Measurements from ENCODE around the gene TBC1D2B.
A peak's percentile ranks its signal among the peaks of the same experiment; 100 is the strongest.

The TBC1D2B gene

DNA sequence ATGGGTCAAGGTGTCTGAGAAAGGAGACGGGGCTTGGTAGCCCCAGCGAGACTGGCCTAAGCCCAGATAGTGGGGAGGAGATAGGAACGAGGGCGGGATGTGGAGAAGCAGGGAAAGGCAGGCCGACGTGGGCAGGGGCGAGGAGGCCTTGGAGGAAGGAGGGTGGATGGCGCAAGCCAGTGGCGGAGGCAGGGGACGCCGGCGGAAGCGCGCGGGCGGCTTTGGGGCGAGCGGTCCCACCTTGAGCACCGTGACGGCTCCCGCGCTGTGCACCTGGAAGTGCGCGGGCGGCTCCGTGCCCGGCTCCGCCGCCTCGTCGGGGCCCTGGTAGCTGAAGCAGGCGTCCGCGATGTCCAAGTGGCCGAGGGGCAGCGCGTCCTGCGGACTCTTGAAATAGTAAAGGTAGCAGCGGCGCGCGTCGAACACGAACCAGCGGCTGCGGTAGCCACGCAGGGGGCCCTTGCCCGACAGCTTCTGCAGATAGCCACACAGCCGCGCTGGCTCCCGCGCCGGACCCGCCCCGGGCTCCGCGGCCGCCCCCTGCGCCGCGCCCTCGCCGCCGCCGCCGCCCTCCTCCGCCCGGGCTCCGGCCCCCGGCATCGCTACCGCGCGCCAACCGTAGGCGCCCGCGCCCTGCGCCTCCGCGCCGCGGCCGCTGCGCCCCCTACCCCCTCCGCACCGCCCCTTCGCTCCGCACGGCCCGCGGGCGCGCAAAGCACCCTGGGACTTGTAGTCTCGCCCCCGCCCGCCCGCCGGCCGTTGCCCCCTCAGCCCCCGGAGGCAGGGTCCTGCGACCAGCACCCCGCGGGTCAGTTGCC, at the start of gene TBC1D2B:
TSS of gene TBC1D2B (minus strand) at position 659 of the 818 bp plus-strand sequence. CDS start at position 600, 59 bp downstream.
- peak; percentile 55 to 73 for DNase-seq

DNA sequence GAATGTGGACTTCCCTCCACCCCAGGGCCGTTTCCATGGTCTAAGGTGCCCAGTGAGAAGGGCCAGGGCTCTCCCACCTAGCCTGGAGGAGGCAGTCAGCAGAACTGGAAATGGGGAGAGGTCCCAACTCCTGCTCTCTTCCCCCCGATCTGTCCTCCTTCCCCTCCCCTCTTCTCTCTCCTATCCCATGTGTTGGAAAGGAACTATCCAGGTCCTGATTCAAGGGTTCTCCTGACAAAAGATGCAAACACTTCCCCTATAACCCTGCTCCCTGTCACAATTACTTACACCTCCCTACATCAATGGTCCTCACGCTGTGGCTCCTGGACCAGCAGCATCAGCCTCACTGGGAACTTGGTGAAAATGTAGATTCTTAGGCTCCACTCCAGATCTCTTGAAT, 47.8 kb upstream of the TBC1D2B start:
- no peak for DNase-seq

DNA sequence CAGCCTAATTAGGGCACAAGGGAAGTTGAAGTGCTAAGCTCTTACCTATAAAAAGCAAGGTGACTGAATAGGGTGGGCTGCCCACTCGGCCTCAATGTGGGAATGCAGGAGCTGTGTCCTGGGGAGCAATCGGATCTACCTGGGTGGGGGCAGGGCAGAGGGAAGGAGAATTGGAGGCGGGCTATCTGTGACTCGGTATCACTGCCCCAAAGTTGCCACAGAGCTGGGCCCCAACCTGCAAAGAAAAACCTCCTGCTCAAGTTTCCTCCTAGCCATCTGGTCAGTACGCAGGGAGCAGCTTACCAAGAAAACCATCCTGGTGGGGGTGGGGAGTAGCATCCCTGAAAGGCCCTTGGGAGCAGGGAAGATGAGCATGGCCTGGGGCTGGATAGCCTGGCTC, 43.0 kb upstream of the TBC1D2B start:
- DNase-seq, result no peak

DNA sequence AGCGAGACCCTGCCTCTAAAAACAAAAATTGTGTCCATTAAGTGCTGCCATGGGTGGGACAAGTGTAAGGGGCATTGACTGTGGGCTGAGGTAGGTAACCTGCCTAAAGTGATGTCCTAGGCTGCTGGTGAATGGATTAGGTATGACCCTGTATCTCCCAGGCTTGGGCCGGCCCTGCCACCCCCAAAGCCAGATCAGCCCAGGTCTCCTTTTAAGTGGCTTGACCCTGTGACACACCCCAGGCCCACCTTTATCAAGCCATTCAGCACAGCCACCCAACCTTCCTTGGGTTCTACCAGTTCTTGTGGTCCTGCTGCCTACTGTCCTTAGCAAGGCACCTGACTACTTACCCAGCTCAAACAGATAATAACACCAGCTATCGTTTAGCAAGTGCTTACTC, 35.0 kb upstream of the TBC1D2B start:
- no peak for DNase-seq

DNA sequence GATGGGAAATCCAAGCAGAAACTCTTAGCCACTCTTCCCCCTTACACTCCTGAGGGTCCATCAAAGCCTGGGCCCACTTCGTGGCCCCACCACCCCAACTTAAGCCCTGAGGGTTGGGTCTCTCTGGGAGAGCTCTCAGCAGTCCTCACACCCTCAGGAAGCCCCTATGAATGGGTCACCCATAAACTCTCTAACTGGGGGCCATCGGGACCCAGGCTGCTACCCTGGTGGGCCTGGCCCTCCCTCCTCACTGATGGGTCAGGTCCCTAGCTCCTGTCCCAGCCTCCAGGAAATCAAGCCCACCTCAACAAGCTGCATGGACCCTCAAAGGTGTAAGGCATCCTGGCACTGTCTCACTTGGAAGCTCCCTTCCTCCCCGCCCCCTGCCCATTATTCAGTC, 34.3 kb upstream of the TBC1D2B start:
- DNase-seq, result no peak

DNA sequence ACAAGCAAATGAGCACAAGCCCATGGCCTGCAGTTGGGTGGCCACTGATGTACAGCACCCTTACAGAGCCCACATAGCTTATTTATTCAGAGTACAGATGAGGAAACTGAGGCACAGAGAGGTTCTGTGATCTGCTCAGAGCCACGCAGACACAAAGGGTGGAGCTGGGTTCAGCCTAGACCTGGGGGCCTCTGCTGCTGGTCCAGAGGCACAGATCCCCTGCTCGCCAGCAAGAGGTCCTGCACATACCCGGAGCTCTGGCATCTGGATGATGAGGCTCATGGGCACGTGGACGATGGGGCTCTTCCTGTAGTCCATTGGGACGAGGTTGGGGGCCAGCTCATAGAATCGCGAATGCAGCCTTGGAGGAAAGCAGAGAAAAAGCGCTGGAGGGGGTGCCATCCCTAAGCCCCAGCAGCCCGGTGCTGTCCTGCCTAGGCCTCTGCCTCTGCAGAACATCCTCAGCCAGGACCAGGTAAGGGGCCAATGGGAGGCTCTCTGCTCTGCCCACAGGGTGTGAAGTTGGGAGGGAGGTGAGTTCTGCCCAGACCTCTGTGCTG, 33.5 kb upstream of the TBC1D2B start:
- no peak for DNase-seq

DNA sequence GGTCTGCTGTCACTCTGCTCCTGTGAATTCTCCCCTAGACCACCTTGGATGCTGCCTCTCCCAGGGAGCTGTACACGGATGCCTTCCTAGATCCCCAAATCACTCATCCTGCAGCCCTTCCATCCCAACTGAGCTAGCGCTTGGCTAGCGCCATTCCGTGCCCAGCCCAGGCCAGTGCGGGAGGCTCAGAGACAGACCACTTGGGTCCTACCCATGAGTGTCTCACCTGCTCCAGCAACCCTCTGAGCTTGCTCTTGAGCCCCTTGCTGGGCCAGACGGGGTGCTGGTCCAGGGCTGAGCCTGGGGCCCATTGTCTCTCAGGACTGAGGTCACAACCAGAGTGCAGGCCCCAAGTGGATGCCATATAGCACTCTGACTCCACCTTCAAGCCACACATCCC, 32.6 kb upstream of the TBC1D2B start:
- no peak for DNase-seq

DNA sequence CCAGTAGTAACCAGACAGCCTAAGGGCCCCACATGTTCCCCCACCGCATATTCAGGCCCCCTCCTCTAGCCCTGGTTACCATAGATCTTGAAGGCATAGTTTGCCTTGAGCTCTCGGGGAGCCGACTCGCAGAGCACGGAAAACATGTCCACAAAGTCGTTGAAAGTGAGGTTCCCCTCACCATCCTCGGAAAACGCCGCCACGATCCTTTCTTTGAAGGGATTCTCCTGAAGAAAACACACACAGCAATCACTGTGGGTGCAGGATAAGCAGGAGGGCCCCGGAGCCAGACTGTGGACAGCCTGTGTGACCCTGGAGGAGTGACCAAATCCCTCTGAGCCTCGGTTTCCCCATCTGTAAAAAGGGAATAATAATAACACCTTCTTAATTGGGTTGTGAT, 31.6 kb upstream of the TBC1D2B start:
- no peak for DNase-seq

DNA sequence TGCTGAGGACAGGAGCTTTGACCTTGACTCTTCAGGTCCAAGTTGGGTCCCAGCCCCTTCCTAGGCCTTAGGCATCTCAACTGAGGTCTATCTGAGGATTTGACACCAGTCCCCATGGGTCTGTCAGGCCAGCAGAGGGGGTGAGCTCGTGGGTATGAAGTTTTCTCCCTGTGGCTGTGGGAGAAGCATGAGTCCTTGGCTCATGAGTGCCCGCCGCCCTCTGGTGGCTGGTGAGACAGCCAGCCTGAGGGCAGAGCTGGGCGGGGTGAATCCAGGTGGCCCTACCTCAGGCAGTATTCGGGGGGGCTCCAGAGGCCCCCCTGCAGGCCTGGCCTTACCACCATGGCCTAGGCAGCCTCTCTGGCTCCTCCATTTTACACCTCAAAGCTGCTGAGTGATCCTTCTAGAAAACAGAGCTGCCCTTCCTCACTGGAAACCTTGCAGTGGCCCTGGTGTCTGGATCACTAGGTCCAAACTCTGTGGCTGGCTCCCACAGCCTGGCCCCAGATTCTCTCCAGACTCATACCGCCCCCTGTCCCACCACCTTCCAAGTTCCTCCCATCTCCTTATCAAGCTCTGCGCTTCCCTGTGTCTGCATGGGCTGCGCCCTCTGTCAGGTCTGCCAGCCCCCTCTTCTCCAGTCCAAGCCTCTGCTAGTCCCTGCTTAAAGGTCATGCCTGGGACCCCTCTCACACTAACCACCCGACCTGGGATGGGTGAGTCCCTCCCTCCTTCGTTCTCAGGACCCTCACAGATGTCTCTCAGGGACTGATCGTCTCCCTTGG, 31.0 kb upstream of the TBC1D2B start:
- DNase-seq, result peak; percentile 76 to 78

DNA sequence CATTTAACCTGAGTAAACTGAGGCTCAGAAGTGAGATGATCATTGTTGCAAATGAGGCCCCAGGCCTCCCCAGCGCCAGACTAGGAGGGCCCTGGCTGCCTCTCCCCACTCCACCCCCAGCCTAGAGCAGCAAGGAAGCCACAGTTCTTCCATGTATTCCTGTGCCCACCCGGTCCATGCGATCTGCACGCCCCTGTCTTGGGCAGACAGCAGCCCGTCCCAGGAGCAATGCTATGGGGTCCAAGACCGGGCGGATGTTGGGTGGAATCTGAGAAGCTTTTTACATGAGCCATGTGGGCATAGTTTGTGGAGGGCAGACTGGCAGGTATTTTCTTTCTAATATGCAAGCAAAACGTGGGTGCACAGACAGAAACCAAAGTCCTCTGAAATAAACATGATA, 30.0 kb upstream of the TBC1D2B start:
- DNase-seq, result no peak

DNA sequence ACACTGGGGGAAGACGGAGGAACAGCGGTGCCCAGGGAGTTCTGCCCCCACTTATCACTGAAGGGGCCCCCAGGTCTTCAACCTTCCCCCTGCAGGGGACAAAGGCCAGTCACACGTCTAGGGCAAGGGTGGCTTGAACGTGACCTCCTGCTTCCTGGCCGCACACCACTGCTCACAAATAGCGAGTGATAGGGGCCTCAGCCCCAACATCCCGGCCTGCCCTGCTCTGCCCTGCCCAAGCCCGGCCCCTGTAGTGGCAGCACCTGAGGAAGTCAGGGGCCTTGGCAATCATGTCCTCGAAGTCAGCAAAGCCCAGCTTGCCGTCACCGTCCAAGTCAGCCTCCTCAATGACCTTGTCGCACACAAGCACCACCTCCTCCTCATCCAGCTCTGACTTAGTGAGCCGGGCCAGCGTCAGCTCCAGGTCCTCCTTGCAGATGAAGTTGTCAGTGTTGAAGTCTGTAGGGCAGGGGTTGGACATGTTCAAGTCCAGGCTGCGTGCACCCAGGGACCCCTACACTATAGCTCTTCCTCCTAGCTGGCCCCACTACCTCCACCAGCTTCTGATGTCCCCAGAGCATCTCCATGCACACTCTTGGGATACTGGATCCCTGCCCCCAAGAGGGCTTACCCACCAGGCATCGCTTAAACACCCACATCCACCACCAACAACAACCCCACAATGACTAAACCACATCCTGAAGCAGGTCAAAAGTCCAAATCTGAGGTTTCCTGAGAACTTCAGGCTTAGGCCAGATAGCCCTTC, 28.1 kb upstream of the TBC1D2B start:
- DNase-seq, result no peak

DNA sequence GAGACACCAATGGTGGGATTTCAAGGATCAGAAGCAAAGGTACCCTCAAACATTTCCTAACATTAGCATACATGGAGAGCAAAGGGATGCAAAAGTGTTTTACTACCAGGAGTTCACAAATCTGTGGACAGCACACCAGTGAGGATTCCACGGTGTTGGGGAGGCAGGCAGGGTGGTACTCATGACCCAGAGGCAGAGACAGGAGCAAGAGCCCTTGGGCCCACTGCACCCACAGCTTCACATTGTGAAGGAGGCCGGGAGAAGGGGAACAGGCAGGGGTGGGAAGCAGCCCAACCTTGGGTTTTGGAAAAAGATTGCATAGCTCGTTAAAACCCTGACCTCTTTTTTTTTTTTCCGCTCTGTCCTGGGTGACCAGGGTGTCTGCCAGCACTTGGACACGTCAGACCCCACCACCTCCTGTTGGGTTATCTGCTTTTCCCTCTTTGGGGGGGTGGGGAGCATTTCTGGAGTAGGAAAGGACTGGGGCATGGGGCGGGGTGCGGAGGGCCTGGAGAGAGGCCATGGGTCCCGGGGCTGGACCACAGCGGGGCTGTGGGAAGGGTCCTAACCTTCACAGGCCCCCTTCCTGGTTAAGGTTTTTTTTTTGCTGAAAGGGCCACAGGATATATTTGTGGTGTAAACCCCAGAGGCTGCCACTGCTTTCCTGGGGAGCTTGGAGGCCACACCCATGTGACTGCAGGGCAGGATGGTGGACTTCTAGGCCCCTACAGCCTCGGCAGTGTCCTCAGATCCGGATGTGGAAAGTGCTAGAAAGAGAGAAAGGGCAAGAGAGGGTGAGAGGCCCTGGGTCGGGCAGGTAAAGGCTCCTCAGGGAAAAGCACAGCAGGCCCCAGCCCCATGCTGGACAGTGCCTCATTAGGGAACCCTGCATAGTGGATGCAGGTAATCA, 27.3 kb upstream of the TBC1D2B start:
- DNase-seq, result no peak

DNA sequence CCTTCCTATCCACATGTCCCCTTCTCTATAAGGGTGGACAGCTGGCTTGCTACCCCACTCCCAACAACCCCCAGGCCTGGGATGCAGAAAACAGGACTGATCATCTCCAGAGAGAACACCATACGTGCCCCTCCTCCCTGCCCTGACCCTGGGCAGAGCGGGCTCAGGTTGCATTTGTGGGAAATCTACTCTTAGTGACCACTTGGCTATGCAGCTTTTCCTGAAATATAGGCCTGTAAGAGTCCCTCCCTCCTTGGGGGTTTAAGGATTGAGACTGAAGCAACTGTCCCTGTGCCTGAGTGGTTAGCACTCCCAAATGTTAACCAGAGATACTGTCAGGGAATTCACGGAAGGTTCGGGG, 26.6 kb upstream of the TBC1D2B start:
- no peak for DNase-seq

DNA sequence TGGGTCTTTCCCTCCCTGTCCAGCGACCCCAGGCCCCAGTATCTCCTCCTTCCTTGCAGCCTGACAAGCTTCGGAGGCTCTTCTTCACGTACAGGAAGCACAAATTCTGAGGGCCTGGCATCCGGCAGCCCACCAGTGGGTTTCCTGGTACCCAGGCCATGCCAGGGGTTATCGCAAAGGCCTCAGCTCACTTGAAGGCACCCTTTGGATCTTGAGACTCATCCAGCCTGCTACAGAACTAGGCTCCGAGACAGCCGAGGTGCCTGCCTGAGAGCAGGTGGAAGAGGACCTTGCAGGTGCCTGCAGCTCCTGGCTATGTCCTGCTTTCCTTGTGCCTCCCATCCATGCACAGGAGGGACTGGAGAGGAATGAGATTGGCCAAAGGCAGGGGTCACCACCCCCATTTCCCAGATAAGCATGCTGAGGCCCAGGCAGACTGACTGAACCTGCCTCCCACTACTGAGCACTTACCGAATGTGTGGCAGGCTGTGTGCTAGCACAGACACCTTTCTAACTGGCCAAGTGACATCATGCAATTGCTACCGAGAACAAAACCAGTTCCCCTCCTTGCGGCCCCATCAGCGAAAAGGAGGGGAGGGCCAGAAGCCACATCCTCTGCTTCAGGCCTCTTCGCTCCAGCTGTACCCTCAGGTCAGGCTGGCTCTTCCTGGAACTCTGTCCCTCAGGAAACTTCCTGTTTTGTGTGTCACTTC, 26.1 kb upstream of the TBC1D2B start:
- no peak for DNase-seq

DNA sequence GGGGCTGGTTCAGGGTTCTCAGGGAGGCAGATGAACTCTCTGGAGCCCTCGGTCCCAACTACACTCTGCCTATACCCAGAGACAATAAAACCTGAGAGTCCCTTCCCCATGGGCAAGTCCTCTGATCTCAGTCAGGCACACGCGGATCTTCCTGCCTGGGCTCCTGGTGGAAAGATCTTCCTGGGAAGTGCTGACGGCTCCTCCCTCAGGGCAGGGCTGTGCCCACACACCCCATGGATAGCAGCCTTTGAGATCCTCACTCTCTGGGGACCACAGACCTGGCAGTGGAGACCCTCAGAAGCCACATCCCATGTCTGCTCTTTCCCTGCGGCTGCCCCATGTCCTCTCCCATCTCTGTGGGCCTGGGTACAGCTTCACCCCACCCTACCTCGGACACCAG, 25.2 kb upstream of the TBC1D2B start:
- no peak for DNase-seq

DNA sequence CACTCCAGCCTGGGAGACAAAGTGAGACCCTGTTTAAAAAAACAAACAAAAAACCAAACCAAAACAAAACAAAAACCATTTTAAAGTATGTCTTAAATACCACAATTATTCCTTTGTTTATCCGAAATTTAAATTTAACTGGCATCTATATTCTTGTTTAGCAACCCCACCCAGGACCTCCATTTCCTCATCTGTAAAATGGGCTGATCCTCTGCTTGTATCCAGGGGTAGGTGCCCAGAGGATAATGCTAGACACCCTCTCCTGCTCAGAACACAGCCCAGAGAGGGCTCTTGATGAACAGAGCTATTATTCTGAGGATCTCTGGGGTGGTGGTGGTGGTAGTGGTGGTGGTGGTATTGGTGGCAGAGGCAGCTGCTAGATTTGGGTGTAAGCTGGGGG, 24.7 kb upstream of the TBC1D2B start:
- DNase-seq, result no peak

DNA sequence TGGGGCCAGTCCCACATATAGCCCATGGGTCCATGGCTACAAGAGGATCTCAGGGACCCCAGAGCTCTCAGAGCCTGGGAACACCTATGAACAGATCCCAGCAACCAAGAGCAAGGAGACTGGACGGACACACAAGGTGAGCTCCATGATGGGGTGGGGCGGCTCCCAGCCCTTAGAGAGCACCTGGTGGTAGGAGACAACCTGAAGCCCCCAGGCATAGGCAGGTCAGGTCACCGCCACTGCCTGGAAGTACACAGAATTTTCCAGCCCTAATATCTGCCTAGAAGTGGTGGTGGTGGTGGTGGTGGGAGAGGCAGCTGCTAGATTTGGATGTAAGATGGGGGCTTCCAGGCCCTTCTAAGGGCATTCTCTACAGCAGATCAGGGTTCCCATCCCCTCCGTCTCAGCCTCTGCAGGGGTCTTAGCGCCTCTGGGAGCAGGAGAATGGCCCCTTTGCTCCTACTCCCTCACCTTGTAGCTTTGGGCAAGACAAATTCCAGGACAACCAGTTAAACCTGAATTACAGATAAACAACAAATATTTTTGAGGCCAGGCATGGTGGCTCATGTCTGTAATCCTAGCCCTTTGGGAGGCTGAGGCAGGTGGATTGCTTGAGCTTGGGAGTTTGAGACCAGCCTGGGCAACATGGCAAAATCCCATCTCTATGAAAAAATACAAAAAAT, 24.1 kb upstream of the TBC1D2B start:
- no peak for DNase-seq

DNA sequence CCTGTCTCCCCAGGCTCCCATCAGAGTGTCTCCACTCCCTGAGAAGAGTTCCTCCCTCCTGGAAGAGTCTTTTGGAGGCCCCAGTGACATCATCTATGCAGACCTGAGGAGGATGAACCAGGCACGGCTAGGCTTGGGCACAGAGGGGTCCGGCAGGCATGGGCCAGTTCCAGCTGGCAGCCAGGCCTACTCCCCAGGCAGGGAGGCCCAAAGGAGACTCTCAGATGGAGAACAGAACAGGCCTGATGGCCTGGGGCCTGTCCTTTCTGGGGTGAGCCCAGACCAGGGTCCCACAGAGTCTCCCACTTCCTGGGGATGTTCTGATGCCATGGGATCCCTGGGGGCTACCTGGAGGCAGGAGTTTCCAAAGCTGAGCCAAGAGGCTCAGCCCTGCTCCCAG, 23.4 kb upstream of the TBC1D2B start:
- DNase-seq, result no peak

DNA sequence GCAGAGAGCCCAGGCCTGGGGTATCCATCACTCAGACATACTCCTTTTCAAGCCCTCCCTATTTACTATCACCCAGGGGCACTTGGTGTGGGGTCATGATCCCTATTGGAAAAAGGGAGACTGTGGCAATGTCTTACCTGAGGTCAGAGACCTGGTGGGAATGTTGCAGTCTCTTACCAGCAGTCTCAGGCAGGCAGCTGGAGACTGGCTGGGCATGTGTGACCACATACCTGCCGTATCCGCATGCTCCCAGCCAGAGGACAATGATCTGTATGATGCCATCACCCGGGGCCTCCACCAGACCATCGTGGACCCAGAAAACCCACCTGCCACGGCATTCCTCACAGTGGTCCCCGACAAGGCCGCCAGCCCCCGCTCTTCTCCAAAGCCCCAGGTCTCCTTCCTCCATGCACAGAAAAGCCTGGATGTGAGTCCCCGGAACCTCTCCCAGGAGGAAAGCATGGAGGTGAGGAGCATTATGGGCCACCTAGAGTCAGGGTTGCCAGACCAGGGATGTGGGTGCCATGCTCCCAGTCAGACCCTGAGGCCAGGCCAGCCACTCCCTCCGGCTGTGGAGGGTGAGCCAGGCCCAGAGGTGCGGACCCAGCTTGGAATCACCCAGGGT, 20.7 kb upstream of the TBC1D2B start:
- no peak for DNase-seq

DNA sequence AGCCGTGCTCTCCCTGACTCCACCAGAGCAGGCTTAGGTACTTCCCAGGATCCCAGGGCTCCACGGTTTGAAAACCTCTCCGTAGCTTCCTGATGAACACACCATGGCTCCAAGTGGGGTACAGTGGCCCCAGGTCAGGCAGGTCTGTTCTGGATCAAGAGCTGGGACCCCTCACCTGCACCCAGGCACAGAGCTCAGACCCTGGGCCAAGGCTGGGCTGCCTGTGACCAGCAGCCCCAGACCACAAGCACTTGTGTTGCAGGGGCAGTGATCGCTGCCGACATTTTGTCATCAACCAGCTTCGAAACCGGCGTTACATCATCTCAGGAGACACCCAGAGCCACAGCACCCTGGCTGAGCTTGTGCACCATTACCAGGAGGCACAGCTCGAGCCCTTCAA, 20.2 kb upstream of the TBC1D2B start:
- no peak for DNase-seq

Data from NCI-H2081 (cell line).